Measurements from ENCODE around the gene SAYSD1. TPM values are rescaled to one million over a fixed set of nuclear protein-coding genes. Genes with fewer than 3 reads are reported as not detected.

The SAYSD1 gene
- total and polyA plus RNA-seq, 2 experiments from 2014 or later = 8.2 to 10.0 TPM

- Histone ChIP-seq H3K9me2 (ENCODE audit: insufficient read depth) (no peaks in the 10 kb centered on the region), H3K4me2 (no peak overlapping the region), H3F3A (replicated peaks; ENCODE audit: low read depth) (0 out of 2 replicates have a peak, but pooled peaks cover 10% of the 10 kb centered on the region), H3K27ac (ENCODE audit: low read depth) (no peak overlapping the region), H3K36me3 (ENCODE audit: insufficient read depth) (no peaks in the 10 kb centered on the region; the same call in 1 of the 2 replicates), H3K27me3 (ENCODE audit: insufficient read depth) (0 out of 2 replicates have a peak, but pooled peaks cover 4% of the 10 kb centered on the region), H3K79me2 (replicated peaks; ENCODE audit: insufficient read depth) (no peaks in the 10 kb centered on the region), H3K4me1 (ENCODE audit: insufficient read depth) (peaks cover 17% of the 10 kb centered on the region), H4K20me1 (replicated peaks; ENCODE audit: insufficient read depth) (no peaks in the 10 kb centered on the region), H2AFZ (no peak overlapping the region), H3K4me3 (no peak overlapping the region)
- Mint-ChIP-seq H3K9me3 (no peaks in the 10 kb centered on the region), H3K36me3 (ENCODE audit: low read depth) (no peaks in the 10 kb centered on the region), H3K27ac (no peak overlapping the region), H3K4me3 (no peak overlapping the region), H3K27me3 (ENCODE audit: insufficient read depth, low read depth, poor library complexity) (peaks cover 2% of the 10 kb centered on the region), H3K4me1 (peaks cover 15% of the 10 kb centered on the region)
- ATAC-seq (no peak), DNase-seq (ENCODE audit: low spot score) (no peak)
- TF ChIP-seq REST (IDR thresholded peaks at IDR 0.05; ENCODE audit: unreplicated experiment) (no peak), ZNF462 (CRISPR knock-in tag; IDR thresholded peaks at IDR 0.05) (no peak), POLR2AphosphoS5 (IDR thresholded peaks at IDR 0.05; ENCODE audit: low read depth) (no peak), STAT1 (IDR thresholded peaks at IDR 0.05; ENCODE audit: unreplicated experiment) (no peak), ZNF114 (CRISPR knock-in tag; IDR thresholded peaks at IDR 0.05) (no peak), NANOG (IDR thresholded peaks at IDR 0.05; ENCODE audit: borderline replicate concordance) (no peak), ETS1 (IDR thresholded peaks at IDR 0.05) (no peak), ZNF331 (CRISPR knock-in tag; IDR thresholded peaks at IDR 0.05; ENCODE audit: low read depth) (no peak), CREB1 (CRISPR knock-in tag; IDR thresholded peaks at IDR 0.05; ENCODE audit: low read depth) (no peak), CTCF (conservative IDR thresholded peaks at IDR 0.05; ENCODE audit: low read depth in 2 of 2) (no peak), JUNB (IDR thresholded peaks at IDR 0.05; ENCODE audit: unreplicated experiment) (no peak)
Observed at GRCh38 chr6:39111280-39111679, 3.7 kb downstream of the SAYSD1 start.
